Mesodermal cell (in vitro differentiated cells): ENCODE data around the gene SCAF1.

Experiments
- H3K27ac ChIP-seq: 2 replicates; pipeline ENCODE4 v1.7.0; 2013; ENCODE audit warnings: mild to moderate bottlenecking, low read depth, low read length, moderate library complexity; ENCODE audit not compliant: severe bottlenecking
- H3K36me3 ChIP-seq: 2 replicates; pipeline ENCODE4 v1.7.1; 2013; ENCODE audit warnings: mild to moderate bottlenecking, low read length, moderate library complexity; ENCODE audit not compliant: control insufficient read depth, insufficient read depth
- H3K4me1 ChIP-seq: one replicate; pipeline ENCODE4 v1.7.1; 2013; ENCODE audit warnings: mild to moderate bottlenecking, low read length; ENCODE audit not compliant: insufficient read depth, control insufficient read depth, poor library complexity, severe bottlenecking
- H3K4me3 ChIP-seq: 2 replicates; pipeline ENCODE4 v1.7.0; 2013; ENCODE audit warnings: low read length, control low read depth, mild to moderate bottlenecking; ENCODE audit not compliant: insufficient read depth, poor library complexity, severe bottlenecking; ENCODE audit errors: extremely low read depth
- H3K9me3 ChIP-seq: 2 replicates; pipeline ENCODE4 v1.7.1; 2013; ENCODE audit warnings: mild to moderate bottlenecking, low read length, moderate library complexity; ENCODE audit not compliant: control insufficient read depth
- WGBS, 2 experiments: methylation state at CpG; one replicate each; pipeline ENCODE4 v1.1.5; 2013; ENCODE audit warnings: missing lambda C conversion rate in 2 of 2; ENCODE audit not compliant: insufficient coverage in 2 of 2; 5-methylcytosine and 5-hydroxymethylcytosine counted together

SCAF1 gene

DNA sequence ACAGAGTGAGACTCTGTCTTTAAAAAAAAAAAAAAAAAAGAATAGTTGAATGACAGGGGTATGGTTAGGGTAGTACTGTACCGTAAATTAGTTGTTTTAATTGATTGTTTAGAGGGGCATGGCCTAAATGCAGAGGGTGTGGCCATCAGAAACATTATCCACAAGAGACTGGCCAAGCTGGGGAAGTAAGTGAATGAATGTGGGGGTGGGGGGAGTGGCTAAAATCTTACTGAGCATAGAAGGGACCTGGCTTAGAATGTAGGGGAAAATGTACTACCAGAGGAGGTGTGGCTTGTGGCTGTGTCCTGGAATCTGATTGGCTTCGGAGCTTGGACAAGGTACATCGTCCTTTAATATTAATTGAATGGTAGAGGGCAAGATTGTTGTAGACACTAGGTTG, 27.5 kb downstream of the SCAF1 start:
- no peak overlapping the region for H3K27ac ChIP-seq
- H3K36me3 ChIP-seq: peaks cover 57% of the 10 kb centered on the region
- no peaks in the 10 kb centered on the region for H3K9me3 ChIP-seq
- 100% methylated on average over 2 to 3 of the region's 3 CpGs for WGBS, 2 experiments
- H3K4me3 ChIP-seq: no peak overlapping the region
- H3K4me1 ChIP-seq: peaks cover 12% of the 10 kb centered on the region

DNA sequence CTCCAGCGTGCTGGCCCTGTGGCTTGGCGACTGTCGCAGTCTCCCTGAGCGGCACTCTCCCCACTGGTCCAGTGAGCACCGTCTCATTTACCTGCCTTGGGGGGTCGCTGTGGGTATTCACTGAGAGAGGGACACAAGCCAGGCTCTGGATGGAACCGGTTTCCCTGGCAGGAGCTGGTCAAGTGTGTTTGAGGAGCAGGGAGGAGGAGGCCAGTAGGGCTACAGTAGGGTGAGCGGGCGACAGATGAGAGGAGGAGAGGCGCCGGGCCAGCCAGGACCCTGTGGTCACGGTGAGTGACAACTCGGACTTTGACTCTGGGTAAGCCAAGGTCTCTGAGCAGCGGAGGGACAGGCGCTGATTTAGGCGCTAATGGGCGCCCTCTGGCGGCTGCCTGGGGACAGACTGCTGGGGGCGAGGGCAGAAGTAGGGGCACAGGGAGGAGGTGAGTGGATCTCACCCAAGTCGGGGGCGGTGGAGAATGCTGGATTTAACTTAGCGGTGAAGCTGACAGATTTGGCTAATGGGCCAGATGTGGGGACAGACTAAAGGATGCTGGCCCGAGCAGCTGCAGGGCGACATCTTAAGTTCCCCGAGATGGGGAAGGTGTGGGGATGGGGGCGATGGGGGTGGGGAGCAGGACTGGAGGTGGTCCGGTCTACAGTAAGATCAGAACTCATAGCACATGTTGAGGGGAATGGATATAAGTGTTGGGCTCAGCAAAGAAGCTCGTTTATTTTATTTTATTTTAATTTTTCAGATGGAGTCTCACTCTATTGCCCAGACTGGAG, 30.3 kb downstream of the SCAF1 start:
- Histone ChIP-seq H3K27ac (peak overlapping the region; percentile 66), H3K4me3 (peak overlapping the region; percentile 5)
- 30 to 34% methylated on average over 22 to 26 of the region's 28 CpGs for WGBS, 2 experiments

DNA sequence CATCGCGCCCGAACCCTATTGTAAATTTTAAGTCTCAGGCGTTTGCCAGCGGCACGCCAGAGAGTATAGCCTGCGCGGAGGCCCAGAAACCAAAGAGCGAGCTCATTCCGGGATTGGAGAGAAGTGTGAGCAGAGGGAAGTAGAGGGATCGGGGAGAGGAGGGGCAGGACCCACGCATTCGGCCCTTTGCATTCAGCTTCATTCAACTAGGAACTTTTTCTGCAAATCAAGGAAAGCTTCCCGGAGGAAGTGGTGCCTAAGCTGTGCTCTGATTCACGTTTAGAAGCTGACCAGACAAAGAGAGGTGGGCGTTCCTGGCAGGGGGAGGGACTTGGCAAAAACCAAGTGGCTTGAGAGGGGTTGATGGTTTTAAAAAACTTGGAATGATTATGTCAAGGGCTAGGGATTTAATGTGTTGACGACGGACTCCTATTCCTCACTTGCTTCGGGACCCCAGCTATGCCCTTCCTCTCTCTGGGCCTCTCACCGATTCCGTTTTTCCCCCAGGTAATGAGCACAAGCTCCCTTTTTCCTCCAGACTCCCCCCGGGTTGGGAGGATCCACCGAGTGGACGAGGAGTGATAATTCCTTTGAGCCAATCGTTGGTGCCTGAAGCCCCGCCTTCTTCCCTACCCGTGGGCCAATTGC, 34.3 kb downstream of the SCAF1 start:
- H3K4me1 ChIP-seq: peaks cover 15% of the 10 kb centered on the region
- peaks cover 26% of the 10 kb centered on the region for H3K36me3 ChIP-seq
- H3K9me3 ChIP-seq: no peaks in the 10 kb centered on the region
- H3K4me3 ChIP-seq: peak overlapping the region; percentile 94
- peak overlapping the region; percentile 97 for H3K27ac ChIP-seq
- WGBS, 2 experiments: 0% methylated on average over 17 to 22 of the region's 27 CpGs

More for the DNA sequence above, 30.3 kb downstream of the SCAF1 start:
- no peaks in the 10 kb centered on the region for H3K9me3 ChIP-seq
- H3K36me3 ChIP-seq: peaks cover 52% of the 10 kb centered on the region
- H3K4me1 ChIP-seq: peaks cover 2% of the 10 kb centered on the region

DNA sequence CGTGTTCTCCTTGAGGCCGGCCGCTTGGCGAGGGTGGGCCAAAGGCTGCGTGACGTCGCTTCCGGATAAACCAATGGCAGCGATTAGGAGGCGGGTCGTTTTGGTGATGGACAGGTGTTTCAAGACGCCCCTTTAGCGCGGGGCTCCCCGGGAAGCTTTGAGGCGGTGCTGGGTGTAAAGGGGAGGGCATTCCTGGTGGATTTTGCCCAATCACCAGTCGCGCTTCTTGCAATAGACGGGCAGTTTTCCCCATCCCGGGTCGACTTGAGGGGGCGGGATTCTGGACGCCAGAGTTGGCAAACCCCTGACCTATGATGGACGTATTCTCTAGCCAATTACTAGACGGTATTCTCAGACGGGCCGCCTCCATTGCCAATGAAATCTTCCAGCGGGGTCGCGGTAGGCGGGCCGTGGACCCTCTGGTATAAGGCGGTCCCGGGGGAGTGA, 34.8 kb downstream of the SCAF1 start:
- Histone ChIP-seq H3K27ac (peak overlapping the region; percentile 97), H3K36me3 (peaks cover 28% of the 10 kb centered on the region), H3K9me3 (no peaks in the 10 kb centered on the region), H3K4me1 (peaks cover 15% of the 10 kb centered on the region), H3K4me3 (peak overlapping the region; percentile 94)
- WGBS, 2 experiments: 0% methylated on average over 24 to 33 of the region's 34 CpGs

DNA sequence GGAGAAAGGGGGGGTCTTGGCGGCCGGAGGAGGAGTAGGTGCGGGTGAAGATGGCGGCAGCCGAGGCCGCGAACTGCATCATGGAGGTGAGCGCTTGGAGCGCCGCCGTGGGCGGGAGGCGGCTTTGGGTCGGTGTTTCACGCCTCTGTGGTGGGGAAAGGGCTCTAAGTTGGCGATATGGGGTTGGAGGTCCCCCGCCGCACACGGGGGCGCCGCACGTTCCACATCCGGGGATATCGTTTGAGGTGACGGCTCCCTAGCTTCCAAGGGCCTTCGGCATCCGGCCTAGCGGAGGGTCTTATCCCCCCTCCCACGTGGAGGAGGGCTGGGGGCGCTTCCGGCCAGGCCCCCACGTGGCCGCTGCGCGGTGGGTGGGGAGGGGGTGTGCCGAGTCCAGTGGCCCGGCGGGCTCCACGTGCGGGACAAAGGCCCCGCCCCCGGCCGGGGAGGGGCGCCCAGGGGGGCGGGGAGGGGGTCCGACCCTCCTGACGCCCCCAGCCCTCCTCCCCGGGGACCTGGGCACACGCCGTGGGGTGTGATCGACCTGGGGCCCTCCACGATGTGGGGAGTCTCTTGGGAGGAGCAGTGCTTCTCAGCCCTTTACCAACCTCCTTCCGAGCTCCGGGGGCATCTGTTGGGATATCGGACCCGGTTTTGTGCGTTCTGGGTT, 35.4 kb downstream of the SCAF1 start, which contains the start of gene PRMT1:
Gene PRMT1, plus strand, starts transcription at position 41 of the 670 bp plus-strand sequence. Its CDS starts 10 bp downstream, at position 51.
- Histone ChIP-seq H3K36me3 (peaks cover 33% of the 10 kb centered on the region), H3K4me1 (peaks cover 15% of the 10 kb centered on the region), H3K27ac (peak within 1 kb of the TSS; percentile 97), H3K9me3 (no peaks in the 10 kb centered on the region), H3K4me3 (peak within 1 kb of the TSS; percentile 94)
- 0% methylated on average over 7 to 21 of the region's 57 CpGs for WGBS, 2 experiments

DNA sequence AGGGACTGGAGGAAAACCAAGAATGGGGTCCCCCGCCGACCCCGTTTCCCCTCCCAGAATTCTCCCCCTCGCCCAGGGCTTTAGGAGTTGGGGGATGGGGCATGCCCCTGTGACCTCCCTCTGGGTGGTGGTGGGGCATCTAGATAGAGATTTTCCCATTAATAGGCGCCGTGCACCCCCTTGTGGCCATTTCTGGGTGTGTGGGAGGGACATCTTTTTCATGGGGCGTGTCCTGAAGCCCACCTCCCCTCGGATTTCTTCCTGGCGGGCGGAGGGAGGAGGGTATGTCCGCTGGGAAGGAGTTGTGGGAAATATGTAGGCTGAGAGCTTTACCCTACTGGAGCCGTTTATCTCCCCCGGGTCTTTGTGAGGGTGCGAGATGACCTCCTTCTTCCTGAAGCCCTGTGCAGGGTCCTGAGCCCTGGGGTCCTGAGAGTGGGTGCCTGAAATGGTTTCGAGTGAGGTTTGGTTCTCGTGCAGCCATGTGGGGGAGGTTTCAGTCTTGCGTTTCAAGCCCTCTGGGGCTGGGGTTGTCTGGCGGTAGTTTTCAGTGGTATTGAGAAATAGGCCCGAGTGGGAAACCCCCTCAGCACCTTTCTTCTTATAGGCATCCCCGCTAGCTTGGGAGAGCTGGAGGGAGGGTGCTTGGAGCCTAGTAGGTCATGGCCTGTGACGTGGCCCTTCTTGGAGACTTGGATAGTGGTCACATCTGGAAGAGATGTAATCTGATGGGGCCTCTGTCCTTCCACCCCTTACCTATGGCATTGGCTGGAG, 36.1 kb downstream of the SCAF1 start:
- H3K27ac ChIP-seq: peak overlapping the region; percentile 95
- H3K36me3 ChIP-seq: peaks cover 34% of the 10 kb centered on the region
- 8 to 11% methylated on average over 13 of the region's 21 CpGs for WGBS, 2 experiments
- H3K4me1 ChIP-seq: peaks cover 15% of the 10 kb centered on the region
- no peaks in the 10 kb centered on the region for H3K9me3 ChIP-seq
- peak overlapping the region; percentile 94 for H3K4me3 ChIP-seq

DNA sequence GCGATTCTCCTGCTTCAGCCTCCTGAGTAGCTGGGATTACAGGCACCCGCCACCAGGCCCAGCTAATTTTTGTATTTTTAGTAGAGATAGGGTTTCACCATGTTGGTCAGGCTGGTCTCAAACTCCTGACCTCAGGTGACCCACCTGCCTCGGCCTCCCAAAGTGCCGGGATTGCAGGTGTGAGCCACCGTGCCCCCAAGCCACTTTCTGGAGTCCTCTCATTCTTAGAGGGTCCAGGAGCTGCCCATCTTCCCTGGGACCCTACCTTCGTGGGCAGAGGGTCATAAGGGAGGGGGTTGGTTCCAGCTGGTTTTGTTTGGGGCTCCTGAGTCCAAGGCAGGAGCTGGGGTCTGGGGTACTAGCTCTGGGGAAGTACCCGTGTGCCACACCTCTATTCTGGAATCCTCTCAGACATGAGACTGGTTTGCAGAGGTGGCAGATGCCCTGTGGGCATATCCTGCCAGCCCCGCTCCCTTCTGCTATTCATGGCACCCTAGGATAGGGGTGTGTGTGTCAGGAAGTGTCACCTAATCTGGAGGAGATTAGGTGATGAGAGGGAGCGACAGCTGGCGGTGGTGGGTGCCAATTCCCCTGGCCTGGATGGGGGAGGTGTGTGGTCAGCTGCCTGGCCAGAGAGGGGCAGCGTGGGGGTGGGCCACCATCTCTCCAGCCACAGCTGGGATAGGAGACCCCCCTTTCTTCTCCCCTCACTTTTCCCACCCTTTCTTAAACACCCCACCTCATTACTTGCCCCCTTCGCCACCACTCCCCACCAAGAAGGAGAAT, 37.2 kb downstream of the SCAF1 start:
- Histone ChIP-seq H3K4me3 (peak overlapping the region; percentile 14), H3K4me1 (peaks cover 15% of the 10 kb centered on the region), H3K27ac (no peak overlapping the region), H3K36me3 (peaks cover 34% of the 10 kb centered on the region), H3K9me3 (no peaks in the 10 kb centered on the region)
- WGBS, 2 experiments: 78% methylated on average over 4 to 8 of the region's 12 CpGs

DNA sequence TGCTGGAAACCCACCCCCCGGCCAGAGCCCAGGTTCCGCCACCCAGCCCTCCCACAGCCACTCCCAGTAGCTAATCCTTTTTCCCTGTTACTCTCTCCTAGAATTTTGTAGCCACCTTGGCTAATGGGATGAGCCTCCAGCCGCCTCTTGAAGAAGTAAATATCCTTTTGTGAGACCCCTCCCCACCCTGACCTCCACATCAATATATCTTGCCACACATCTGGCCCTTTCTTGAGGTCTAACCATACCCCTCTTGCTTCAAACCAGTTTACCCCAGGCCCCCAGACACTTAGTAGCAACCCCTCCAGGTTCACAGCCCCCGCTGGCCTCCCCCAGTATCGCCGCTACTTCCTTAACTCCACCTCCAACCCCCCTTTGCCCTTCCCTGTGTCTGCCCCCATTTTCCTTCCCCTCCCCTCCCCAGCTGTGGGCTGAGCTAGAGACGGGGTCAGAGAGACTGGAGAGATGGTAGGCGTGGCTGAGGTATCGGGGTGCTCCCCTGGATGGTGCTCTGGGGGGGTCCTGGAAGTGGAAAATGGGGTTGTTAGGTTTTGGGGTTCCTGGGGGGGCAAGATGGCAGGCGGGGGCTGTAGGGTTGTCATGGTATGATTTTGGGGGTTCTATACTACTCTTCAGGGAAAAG, 37.9 kb downstream of the SCAF1 start:
- Histone ChIP-seq H3K4me1 (peaks cover 15% of the 10 kb centered on the region), H3K9me3 (no peaks in the 10 kb centered on the region), H3K27ac (peak overlapping the region; percentile 78), H3K4me3 (peak overlapping the region; percentile 14), H3K36me3 (peaks cover 41% of the 10 kb centered on the region)
- WGBS, 2 experiments: 61 to 71% methylated on average over 4 to 5 of the region's 10 CpGs

DNA sequence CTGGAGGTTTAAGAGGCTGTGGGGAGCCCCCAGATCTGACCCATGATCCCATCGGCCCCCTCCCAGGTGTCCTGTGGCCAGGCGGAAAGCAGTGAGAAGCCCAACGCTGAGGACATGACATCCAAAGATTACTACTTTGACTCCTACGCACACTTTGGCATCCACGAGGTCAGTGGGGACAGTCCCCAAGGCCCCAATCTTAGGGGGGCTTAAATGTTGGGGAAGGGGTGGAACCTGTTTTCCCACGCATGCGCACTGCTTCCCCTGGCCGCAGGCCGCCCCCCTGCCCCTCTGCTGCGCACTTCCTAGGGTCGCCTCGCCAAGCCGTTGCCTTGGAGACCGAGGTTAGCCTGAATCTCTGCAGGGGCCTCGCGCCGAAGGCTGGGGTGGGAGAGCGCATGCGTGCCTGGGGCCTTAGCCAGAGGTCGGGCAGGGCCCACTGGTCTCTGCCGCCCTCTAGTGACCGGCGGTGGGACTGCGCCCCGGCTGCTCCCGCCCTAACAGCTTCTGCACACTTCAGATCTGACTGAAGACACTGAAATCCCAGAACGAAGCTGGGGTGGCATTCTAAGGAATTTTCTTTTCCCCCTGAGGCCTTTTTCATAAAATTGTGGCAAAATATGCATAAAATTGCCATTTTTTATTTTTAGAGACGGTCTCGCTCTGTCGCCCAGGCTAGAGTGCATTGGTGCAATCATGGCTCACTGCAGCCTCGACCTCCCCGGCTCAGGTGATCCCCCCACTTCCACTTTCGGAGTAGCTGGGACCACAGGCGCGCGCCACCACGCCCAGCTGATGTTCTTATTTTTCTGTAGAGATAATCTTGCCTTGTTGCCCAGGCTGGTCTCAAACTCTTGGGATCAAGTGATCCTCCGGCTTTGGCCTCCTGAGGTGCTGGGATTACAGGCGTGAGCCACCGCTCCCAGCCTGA, 38.7 kb downstream of the SCAF1 start:
- Histone ChIP-seq H3K27ac (peak overlapping the region; percentile 78), H3K36me3 (peaks cover 49% of the 10 kb centered on the region), H3K4me1 (peaks cover 15% of the 10 kb centered on the region), H3K9me3 (no peaks in the 10 kb centered on the region), H3K4me3 (peak overlapping the region; percentile 14)
- WGBS, 2 experiments: 36 to 39% methylated on average over 34 to 37 of the region's 40 CpGs
